Activated CD8-positive, alpha-beta T cell treated with anti-CD3 and anti-CD28 coated beads for 36 hours (primary cell): ENCODE measurements around the gene CHST11. TPM values are rescaled to one million over a fixed set of nuclear protein-coding genes. Genes with fewer than 3 reads are reported as not detected.

Experiments used
- ATAC-seq: fragments of 200-7000 bp; cut with Tn5 transposase; one replicate; pipeline ENCODE4 v1.10.0; 2021; ENCODE audit warnings: mild to moderate bottlenecking, moderate library complexity
- CTCF ChIA-PET: fragments of 350-600 bp; sonication (Branson Sonifier 250); formaldehyde crosslinking; loops from one replicate; lab custom pipeline; 2021; ENCODE audit warnings: antibody characterized with exemption; lab: Charles Lee
- POLR2A ChIA-PET: fragments of 350-600 bp; sonication (Branson Sonifier 250); formaldehyde crosslinking; loops from one replicate; lab custom pipeline; 2021; ENCODE audit warnings: antibody characterized with exemption; lab: Charles Lee
- DNase-seq: peaks from one replicate; pipeline ENCODE4 v3.0.0-alpha.2; 2020
- H3K27ac Mint-ChIP-seq: one replicate; pipeline ENCODE4 v1.8.0; 2021; ENCODE audit warnings: mild to moderate bottlenecking, mixed read lengths
- H3K27me3 Mint-ChIP-seq: one replicate; pipeline ENCODE4 v1.8.0; 2021; ENCODE audit warnings: mixed read lengths
- H3K36me3 Mint-ChIP-seq: one replicate; pipeline ENCODE4 v1.8.0; 2021; ENCODE audit warnings: low read depth, mixed read lengths
- H3K4me1 Mint-ChIP-seq: one replicate; pipeline ENCODE4 v1.8.0; 2021; ENCODE audit warnings: low read depth, mixed read lengths
- H3K4me3 Mint-ChIP-seq: one replicate; pipeline ENCODE4 v1.8.0; 2021; ENCODE audit warnings: mild to moderate bottlenecking, moderate library complexity, mixed read lengths
- H3K9me3 Mint-ChIP-seq: one replicate; pipeline ENCODE4 v1.8.0; 2021; ENCODE audit warnings: mixed read lengths
- intact Hi-C: fragments of 100-400 bp; cut with micrococcal nuclease; formaldehyde crosslinking; loops from one replicate; pipeline ENCODE4 v1.10.0; 2022
- total RNA-seq, 2 experiments: library from RNA; stranded (reverse); gene quantifications; one replicate each; pipeline ENCODE4 v1.2.3, GENCODE V29; 2021
- TF ChIP-seq, protein P1 (sequence below): fragments of 200-600 bp; IDR thresholded peaks from one replicate; pipeline ENCODE4 v1.8.0; 2022; ENCODE audit warnings: antibody characterized with exemption, mild to moderate bottlenecking

CHST11 gene
- 10 to 100 TPM; 30.9 to 33.9 TPM for total RNA-seq

DNA sequence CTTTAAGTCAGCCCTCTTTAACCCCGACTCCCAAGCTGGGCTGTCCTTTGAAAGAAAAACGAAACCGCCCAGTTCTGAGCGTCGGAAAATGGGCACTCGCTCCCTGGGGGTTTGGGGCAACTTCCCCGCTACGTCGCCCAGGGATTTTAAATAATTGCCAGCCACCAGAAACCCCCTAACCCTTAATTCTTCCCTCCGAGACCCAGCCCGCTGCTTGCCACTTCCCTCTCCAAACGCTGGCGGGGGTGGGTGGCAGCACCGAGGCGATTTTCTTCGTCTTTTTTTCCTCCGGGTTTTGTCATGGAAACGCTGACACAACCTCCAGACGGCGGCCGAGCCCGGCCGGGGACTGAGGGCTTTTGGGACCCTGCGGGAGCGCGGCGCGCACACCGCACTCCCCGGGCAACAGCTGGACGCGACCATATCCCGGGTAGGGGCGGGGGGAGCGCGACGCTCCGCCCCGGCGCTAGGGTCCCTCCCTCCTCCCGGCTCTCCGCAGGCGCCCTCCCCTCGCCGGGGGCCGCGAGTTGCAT, at the start of gene CHST11:
CHST11 (plus strand) TSS at position 532 of the 533 bp plus-strand sequence.
- H3K36me3 Mint-ChIP-seq, result peaks cover 8% of the 10 kb centered on the region
- H3K4me1 Mint-ChIP-seq, result peaks cover 40% of the 10 kb centered on the region
- ChIA-PET POLR2A (interaction anchor here (0.9 to 5.4 kb wide), 7 partner anchors 15 to 291 kb away, joined by 3 to 30 read pairs (median 4); no protein-coding TSS in a partner anchor), CTCF (interaction anchor here (1.3 to 6.7 kb wide), 8 partner anchors 10 to 113 kb away, joined by 3 to 40 read pairs (median 4); no protein-coding TSS in a partner anchor)
- no peaks in the 10 kb centered on the region for H3K27me3 Mint-ChIP-seq
- intact Hi-C loops, result loop anchor here (2.0 to 5.0 kb wide), 4 partner anchors 36 to 231 kb away; no protein-coding TSS in a partner anchor
- TF ChIP-seq, protein P1, sequence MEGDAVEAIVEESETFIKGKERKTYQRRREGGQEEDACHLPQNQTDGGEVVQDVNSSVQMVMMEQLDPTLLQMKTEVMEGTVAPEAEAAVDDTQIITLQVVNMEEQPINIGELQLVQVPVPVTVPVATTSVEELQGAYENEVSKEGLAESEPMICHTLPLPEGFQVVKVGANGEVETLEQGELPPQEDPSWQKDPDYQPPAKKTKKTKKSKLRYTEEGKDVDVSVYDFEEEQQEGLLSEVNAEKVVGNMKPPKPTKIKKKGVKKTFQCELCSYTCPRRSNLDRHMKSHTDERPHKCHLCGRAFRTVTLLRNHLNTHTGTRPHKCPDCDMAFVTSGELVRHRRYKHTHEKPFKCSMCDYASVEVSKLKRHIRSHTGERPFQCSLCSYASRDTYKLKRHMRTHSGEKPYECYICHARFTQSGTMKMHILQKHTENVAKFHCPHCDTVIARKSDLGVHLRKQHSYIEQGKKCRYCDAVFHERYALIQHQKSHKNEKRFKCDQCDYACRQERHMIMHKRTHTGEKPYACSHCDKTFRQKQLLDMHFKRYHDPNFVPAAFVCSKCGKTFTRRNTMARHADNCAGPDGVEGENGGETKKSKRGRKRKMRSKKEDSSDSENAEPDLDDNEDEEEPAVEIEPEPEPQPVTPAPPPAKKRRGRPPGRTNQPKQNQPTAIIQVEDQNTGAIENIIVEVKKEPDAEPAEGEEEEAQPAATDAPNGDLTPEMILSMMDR, result peak; percentile 20
- no peaks in the 10 kb centered on the region for H3K9me3 Mint-ChIP-seq
- H3K4me3 Mint-ChIP-seq, result peak within 1 kb of the TSS; percentile 83
- peak; percentile 83 for ATAC-seq
- peak; percentile 89 for DNase-seq
- peak within 1 kb of the TSS; percentile 97 for H3K27ac Mint-ChIP-seq

DNA sequence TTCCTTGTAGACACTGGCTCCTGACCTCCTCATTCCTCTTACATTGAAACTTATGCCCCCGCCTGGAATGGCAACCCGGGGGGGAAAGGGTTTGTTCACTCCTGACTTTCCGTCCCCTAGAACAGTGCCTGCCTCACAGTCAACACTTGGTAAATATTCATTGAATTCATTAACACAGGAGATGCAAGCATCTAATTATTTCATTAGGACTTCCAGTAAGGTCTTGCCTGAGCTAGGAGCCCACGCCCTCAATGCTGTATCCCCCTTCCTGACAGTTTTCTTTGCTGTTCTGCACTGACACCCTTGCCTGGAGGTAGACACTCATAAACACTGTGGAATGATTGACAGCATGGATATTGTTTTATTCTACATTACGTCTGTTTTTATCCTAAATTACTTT, 49.3 kb upstream of the CHST11 start:
- peaks cover 7% of the 10 kb centered on the region for H3K4me1 Mint-ChIP-seq
- ChIA-PET CTCF (interaction anchor here (1.1 kb wide), 1 partner anchor 26 kb away, joined by 4 read pairs; no protein-coding TSS in a partner anchor), POLR2A (no interaction called here)
- no peaks in the 10 kb centered on the region for H3K9me3 Mint-ChIP-seq
- DNase-seq, result no peak
- H3K36me3 Mint-ChIP-seq, result no peaks in the 10 kb centered on the region
- intact Hi-C loops, result no loop called here
- ATAC-seq, result no peak
- H3K27me3 Mint-ChIP-seq, result no peaks in the 10 kb centered on the region
- no peak overlapping the region for H3K4me3 Mint-ChIP-seq
- TF ChIP-seq, protein P1, result no peak
- H3K27ac Mint-ChIP-seq, result no peak overlapping the region

DNA sequence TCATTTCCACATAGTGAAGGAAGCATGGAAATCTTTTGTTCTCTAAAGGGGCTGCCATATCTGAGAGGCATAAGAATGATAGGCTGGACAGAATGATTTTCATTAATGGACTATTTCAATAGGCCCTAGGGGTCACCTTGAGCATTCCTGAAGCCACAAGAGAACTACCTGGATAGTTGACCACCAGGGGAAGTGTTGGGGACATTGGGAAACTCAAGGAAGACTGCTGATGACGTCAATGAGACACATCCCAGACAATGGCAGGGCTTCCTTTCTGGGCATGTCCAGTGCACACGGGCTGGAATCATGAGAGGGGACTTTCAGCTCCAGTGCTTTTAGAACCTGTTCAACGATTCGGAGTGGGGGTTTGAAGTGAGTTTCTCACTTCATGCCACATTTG, 48.8 kb upstream of the CHST11 start:
- DNase-seq, result no peak
- H3K4me1 Mint-ChIP-seq, result peaks cover 12% of the 10 kb centered on the region
- intact Hi-C loops, result no loop called here
- TF ChIP-seq, protein P1, result no peak
- H3K4me3 Mint-ChIP-seq, result no peak overlapping the region
- H3K9me3 Mint-ChIP-seq, result no peaks in the 10 kb centered on the region
- POLR2A ChIA-PET, result no interaction called here
- H3K27ac Mint-ChIP-seq, result no peak overlapping the region
- no peaks in the 10 kb centered on the region for H3K27me3 Mint-ChIP-seq
- H3K36me3 Mint-ChIP-seq, result no peaks in the 10 kb centered on the region
- no peak for ATAC-seq
- CTCF ChIA-PET, result interaction anchor here (1.1 kb wide), 1 partner anchor 27 kb away, joined by 4 read pairs; no protein-coding TSS in a partner anchor

DNA sequence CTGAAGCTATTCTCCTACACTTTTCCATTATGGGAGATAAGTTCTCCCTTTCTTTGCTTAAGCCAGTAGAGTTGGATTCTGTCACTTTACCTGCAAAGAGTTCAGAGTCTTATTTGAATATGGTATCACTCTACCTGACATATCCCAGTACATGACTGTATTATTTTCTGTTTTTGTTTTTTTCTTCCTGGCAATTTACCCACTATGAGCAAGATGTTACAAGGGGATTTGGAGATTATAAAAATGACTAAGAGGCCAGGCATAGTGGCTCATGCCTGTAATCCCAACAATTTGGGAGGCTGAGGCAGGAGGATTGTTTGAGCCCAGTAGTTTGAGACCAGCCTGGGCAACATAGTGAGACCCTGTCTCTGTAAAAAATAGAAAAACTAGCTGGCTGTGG, 46.4 kb upstream of the CHST11 start:
- Mint-ChIP-seq H3K9me3 (no peaks in the 10 kb centered on the region), H3K36me3 (no peaks in the 10 kb centered on the region), H3K4me3 (no peak overlapping the region), H3K4me1 (peaks cover 12% of the 10 kb centered on the region), H3K27me3 (no peaks in the 10 kb centered on the region), H3K27ac (no peak overlapping the region)
- no peak for ATAC-seq
- TF ChIP-seq, protein P1, result no peak
- DNase-seq, result no peak
- POLR2A ChIA-PET, result no interaction called here
- CTCF ChIA-PET, result no interaction called here
- intact Hi-C loops, result no loop called here

DNA sequence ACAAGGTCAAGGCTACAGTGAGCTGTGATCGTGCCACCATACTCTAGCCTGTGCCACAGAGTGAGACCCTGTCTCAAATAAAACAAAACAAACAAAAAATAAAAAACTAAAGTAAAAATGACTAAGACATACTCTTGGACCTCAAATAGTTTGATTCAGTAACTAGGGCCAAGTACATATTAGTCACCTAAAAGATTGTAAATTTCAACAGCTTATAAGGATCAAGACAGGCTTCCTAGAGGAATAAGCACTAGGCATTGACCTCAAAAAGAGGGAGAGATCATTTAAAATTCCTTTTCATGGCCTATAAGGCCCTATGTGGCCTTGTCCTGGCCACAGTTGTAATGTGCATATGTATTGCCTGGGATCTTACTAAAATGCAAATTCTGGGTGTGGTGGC, 46.0 kb upstream of the CHST11 start:
- Mint-ChIP-seq H3K27ac (no peak overlapping the region), H3K36me3 (no peaks in the 10 kb centered on the region), H3K9me3 (no peaks in the 10 kb centered on the region), H3K4me3 (no peak overlapping the region), H3K27me3 (no peaks in the 10 kb centered on the region), H3K4me1 (peaks cover 12% of the 10 kb centered on the region)
- CTCF ChIA-PET, result no interaction called here
- DNase-seq (no peak), ATAC-seq (no peak)
- POLR2A ChIA-PET, result no interaction called here
- intact Hi-C loops, result no loop called here
- TF ChIP-seq, protein P1, result no peak
